ENCODE measurements around the gene CAMTA1. TPM values are rescaled to one million over a fixed set of nuclear protein-coding genes. Genes with fewer than 3 reads are reported as not detected.
"Not testable (repeated sequence)": the region's sequence is repeated elsewhere in the genome, so short reads cannot be mapped to it uniquely, and the experiment has no call there.

The CAMTA1 gene
- total and polyA plus RNA-seq, 4 donors, result 18.0 to 93.5 (median 35.8) TPM

- Histone ChIP-seq H3K27ac (ENCODE audit: low read depth in 1 of 2, low read length in 2 of 2) (no peak overlapping the region), H3K9me3 (ENCODE audit: control insufficient read depth in 4 of 4, low read length in 3 of 4) (no peaks in the 10 kb centered on the region), H3K36me3 (ENCODE audit: control insufficient read depth in 4 of 4, insufficient read depth in 3 of 4, low read depth in 1 of 4, low read length in 3 of 4) (no peaks in the 10 kb centered on the region), H3K4me3 (ENCODE audit: low read depth in 1 of 3, low read length in 3 of 3) (no peak overlapping the region), H3K27me3 (ENCODE audit: control insufficient read depth in 4 of 4, insufficient read depth in 4 of 4, low read length in 3 of 4) (no peaks in the 10 kb centered on the region), H3K9ac (ENCODE audit: low read depth in 1 of 2, low read length in 2 of 2) (no peak overlapping the region), H3K4me1 (ENCODE audit: control insufficient read depth in 4 of 4, insufficient read depth in 4 of 4, low read length in 3 of 4) (no peaks in the 10 kb centered on the region)
- DNase-seq (ENCODE audit: low spot score), result no peak
- TF ChIP-seq GABPA (IDR thresholded peaks at IDR 0.05 in 1 of 2, conservative IDR thresholded peaks at IDR 0.05 in 1 of 2), result no peak
- TF ChIP-seq FOXA2 (IDR thresholded peaks at IDR 0.05), result no peak
- no peak for TF ChIP-seq RXRA (IDR thresholded peaks at IDR 0.05)
- no peak for TF ChIP-seq SP1 (IDR thresholded peaks at IDR 0.05)
- no peak for TF ChIP-seq NR2F2 (IDR thresholded peaks at IDR 0.05)
- 68% methylated on average over 3 of the region's 3 CpGs for WGBS
Observed at GRCh38 chr1:7327849-7328248, 542.6 kb downstream of the CAMTA1 start.

- WGBS, result 90% methylated on average over 15 of the region's 15 CpGs
- no peak for TF ChIP-seq ZBTB33 (IDR thresholded peaks at IDR 0.05)
- no peak for TF ChIP-seq FOXA1 (IDR thresholded peaks at IDR 0.05)
- no peak for TF ChIP-seq RAD21 (IDR thresholded peaks at IDR 0.05)
- no peak for TF ChIP-seq YY1 (IDR thresholded peaks at IDR 0.05)
- no peak for TF ChIP-seq RXRA (IDR thresholded peaks at IDR 0.05)
- no peak for TF ChIP-seq FOXA2 (IDR thresholded peaks at IDR 0.05)
- TF ChIP-seq NR2F2 (IDR thresholded peaks at IDR 0.05), result no peak
- TF ChIP-seq EGR1 (IDR thresholded peaks at IDR 0.05; ENCODE audit: low read depth in 2 of 2), result no peak
- TF ChIP-seq REST (IDR thresholded peaks at IDR 0.05), result no peak
- TF ChIP-seq CTCF (IDR thresholded peaks at IDR 0.05; ENCODE audit: low read depth, low read length, missing input control), result no peak
- TF ChIP-seq ATF3 (IDR thresholded peaks at IDR 0.05), result no peak
- TF ChIP-seq MAX (IDR thresholded peaks at IDR 0.05), result no peak
- TF ChIP-seq HNF4G (IDR thresholded peaks at IDR 0.05), result no peak
- TF ChIP-seq TAF1 (conservative IDR thresholded peaks at IDR 0.05), result no peak
- TF ChIP-seq GABPA (IDR thresholded peaks at IDR 0.05 in 1 of 2, conservative IDR thresholded peaks at IDR 0.05 in 1 of 2), result no peak
- no peak for TF ChIP-seq JUND (IDR thresholded peaks at IDR 0.05)
- TF ChIP-seq SP1 (IDR thresholded peaks at IDR 0.05), result no peak
- TF ChIP-seq HNF4A (conservative IDR thresholded peaks at IDR 0.05), result no peak
- no peak overlapping the region for H3K27ac ChIP-seq (ENCODE audit: low read depth in 1 of 2, low read length in 2 of 2)
- no peak overlapping the region for H3K9ac ChIP-seq (ENCODE audit: low read depth in 1 of 2, low read length in 2 of 2)
- H3K27me3 ChIP-seq (ENCODE audit: control insufficient read depth in 4 of 4, insufficient read depth in 4 of 4, low read length in 3 of 4), result no peaks in the 10 kb centered on the region
- no peaks in the 10 kb centered on the region for H3K9me3 ChIP-seq (ENCODE audit: control insufficient read depth in 4 of 4, low read length in 3 of 4)
- H3K4me1 ChIP-seq (ENCODE audit: control insufficient read depth in 4 of 4, insufficient read depth in 4 of 4, low read length in 3 of 4), result peaks cover 0 to 5% (median 0%) of the 10 kb centered on the region in 4 donors
- H3K36me3 ChIP-seq (ENCODE audit: control insufficient read depth in 4 of 4, insufficient read depth in 3 of 4, low read depth in 1 of 4, low read length in 3 of 4), result no peaks in the 10 kb centered on the region
- DNase-seq (ENCODE audit: low spot score), result no peak
- H3K4me3 ChIP-seq (ENCODE audit: low read depth in 1 of 3, low read length in 3 of 3), result no peak overlapping the region
Observed at GRCh38 chr1:7329868-7330615, 544.8 kb downstream of the CAMTA1 start.

GRCh38 chr1:7330726-7331125 lies 545.5 kb downstream of the CAMTA1 start:
- H3K36me3 ChIP-seq (ENCODE audit: control insufficient read depth in 4 of 4, insufficient read depth in 3 of 4, low read depth in 1 of 4, low read length in 3 of 4); H3K9ac ChIP-seq (ENCODE audit: low read depth in 1 of 2, low read length in 2 of 2); H3K27ac ChIP-seq (ENCODE audit: low read depth in 1 of 2, low read length in 2 of 2); H3K4me1 ChIP-seq (ENCODE audit: control insufficient read depth in 4 of 4, insufficient read depth in 4 of 4, low read length in 3 of 4); H3K4me3 ChIP-seq (ENCODE audit: low read depth in 1 of 3, low read length in 3 of 3); H3K9me3 ChIP-seq (ENCODE audit: control insufficient read depth in 4 of 4, low read length in 3 of 4); H3K27me3 ChIP-seq (ENCODE audit: control insufficient read depth in 4 of 4, insufficient read depth in 4 of 4, low read length in 3 of 4): not testable (repeated sequence)
- peak; percentile 14 for DNase-seq (ENCODE audit: low spot score)
- 91% methylated on average over 7 of the region's 7 CpGs for WGBS

Data from liver (tissue), 9 donors.